Middle frontal gyrus (tissue), 1 donor: ENCODE measurements around the gene DNAH14.
"Not testable (repeated sequence)": the region's sequence is repeated elsewhere in the genome, so short reads cannot be mapped to it uniquely, and the experiment has no call there.

Experiments
- DNase-seq: peaks from one replicate; pipeline ENCODE4 v3.0.0-alpha.2; 2015; ENCODE audit warnings: low spot score; ENCODE audit errors: extremely low spot score

DNAH14 gene

DNA sequence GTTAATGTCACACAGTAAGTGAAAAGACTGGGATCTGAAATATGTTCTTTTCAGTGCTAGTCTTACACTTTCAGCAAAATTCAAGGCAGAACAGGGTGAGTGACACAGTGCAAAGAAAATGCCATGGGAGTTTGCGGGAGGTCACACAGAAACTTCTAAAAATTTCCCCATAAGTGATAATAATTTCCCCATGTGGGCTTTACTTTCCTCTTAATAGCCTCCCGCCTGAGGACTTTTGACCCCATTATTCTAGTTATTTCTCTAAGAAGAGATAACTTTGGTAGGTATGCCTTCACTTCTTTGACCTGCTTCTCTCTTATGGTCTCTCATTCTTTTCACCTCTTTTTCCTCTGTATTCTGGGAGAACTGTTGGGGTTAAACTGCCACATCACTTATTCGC is 8.1 kb upstream of the DNAH14 start:
- DNase-seq = no peak

DNA sequence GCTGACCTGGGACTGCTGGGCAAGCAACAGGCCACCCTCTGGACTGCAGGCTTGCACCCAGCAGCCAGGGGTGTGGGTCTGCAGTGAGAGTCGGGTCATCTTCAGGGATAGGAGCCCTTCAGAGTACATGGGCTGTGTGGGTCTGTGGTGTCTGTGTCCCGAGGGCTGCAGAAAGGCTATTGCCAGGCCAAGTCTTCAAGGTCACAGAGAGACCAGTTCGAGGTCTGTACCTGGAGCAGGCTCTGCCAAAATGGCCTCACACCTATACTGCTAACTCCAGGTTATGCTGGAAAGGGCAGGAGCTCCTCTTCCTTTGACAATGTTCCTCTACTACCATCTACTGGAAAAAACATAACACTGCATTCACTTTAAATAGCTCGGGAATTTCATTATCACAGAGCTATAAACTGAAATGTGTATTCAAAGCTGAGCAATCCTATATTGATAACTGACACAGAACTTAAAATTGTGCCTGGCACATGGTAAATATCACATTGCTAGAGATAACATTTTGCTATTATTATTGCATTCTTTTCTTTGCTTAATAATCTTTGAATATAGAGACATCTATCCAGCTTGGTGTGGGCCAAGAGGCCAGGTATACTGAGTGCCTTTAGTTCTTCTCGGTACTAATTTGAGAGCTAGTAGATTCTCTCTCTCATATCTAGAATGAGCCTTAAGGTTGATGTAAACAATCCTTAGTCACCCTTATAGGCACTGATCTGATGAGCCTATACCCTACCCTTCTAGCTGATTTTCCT is 6.9 kb upstream of the DNAH14 start:
- no peak for DNase-seq

- no peak for DNase-seq
Measured at GRCh38 chr1:224923726-224924125, 5.7 kb upstream of the DNAH14 start.

DNA sequence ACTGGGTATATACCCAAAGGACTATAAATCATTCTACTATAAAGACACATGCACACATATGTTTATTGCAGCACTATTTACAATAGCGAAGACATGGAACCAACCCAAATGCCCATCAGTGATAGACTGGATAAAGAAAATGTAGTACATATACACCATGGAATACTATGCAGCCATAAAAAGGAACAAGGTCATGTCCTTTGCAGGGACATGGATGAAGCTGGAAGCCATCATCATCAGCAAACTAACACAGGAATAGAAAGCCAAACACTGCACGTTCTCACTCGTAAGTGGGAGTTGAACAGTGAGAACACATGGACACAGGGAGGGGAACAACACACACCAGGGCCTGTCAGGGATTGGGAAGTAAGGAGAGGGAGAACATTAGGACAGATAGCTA is 1.8 kb upstream of the DNAH14 start:
- DNase-seq = not testable (repeated sequence)

GRCh38 chr1:224928906-224929305 is 569 bp upstream of the DNAH14 start:
- no peak for DNase-seq

- no peak for DNase-seq
Measured at GRCh38 chr1:224931605-224932004, 2.1 kb downstream of the DNAH14 start.

DNA sequence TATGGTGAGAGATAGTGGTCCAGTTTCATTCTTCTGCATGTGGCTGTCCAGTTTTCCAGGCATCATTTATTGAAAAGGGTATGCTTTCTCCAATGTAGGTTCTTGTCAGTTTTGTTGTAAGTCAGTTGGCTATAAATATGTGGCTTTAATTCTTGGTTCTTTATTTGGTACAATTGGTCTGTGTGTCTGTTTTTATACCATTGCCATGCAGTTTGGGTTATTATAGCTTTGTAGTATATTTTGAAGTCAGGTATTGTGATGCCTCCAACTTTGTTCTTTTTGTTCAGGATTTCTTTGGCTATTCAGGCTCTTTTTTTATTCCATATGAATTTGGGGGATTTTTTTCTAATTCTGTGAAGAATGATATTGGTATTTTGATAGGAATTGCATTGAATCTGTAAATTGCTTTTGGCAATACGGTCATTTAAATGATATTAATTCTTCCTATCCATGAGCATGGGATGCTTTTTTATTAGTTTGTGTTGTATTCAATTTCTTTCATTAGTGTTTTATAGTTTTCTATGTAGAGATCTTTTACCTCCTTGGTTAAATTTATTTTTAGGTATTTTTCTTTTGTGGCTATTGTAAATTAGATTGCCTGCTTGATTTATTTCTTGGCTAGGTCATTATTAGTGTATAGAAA is 3.3 kb downstream of the DNAH14 start:
- no peak for DNase-seq

GRCh38 chr1:224933584-224933983 is 4.1 kb downstream of the DNAH14 start:
- no peak for DNase-seq

DNA sequence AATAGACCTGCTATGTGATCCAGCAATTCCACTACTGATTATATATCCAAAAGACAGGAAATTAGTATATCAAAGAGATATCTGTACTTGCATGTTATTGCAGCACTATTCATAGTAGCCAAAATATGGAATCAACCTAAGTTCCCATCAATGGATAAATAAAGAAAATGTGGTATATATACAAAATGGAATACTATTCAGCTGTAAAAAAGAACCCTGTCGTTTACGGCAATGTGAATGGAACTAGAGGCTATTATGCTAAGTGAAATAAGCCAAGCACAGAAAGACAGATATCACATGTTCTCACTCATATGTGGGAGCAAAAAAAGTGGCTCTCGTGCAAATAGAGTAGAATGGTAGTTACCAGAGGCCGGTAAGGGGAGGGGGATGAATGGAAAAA is 9.2 kb downstream of the DNAH14 start:
- DNase-seq = no peak

DNA sequence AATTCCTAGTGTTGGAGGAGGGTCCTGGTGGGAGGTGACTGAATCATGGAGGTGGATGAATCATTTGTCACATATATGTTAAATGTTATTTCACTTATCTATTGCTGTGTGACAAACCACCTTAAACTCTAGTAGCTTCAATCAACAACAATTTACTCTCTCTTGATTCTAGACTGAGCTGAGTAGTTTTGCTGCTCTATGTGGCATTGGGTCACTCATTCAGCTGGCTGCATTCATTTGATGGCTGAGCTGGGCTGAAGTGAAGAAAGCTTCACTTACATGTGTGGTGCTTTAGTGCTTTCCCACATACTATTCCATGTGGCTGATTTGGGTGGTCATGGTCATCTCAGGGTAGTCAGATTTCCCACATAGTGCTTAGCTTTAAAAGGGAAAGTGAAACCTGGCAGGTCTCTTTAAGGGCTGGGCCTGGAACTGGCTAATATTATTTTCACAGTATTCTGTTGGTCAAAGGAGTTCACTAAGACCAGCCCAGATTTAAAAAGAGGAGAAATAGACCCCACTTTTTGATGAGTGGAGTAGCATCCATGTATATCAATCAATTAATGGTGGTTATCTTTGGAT is 10.5 kb downstream of the DNAH14 start:
- no peak for DNase-seq

GRCh38 chr1:224940735-224941134 is 11.3 kb downstream of the DNAH14 start:
- not testable (repeated sequence) for DNase-seq

DNA sequence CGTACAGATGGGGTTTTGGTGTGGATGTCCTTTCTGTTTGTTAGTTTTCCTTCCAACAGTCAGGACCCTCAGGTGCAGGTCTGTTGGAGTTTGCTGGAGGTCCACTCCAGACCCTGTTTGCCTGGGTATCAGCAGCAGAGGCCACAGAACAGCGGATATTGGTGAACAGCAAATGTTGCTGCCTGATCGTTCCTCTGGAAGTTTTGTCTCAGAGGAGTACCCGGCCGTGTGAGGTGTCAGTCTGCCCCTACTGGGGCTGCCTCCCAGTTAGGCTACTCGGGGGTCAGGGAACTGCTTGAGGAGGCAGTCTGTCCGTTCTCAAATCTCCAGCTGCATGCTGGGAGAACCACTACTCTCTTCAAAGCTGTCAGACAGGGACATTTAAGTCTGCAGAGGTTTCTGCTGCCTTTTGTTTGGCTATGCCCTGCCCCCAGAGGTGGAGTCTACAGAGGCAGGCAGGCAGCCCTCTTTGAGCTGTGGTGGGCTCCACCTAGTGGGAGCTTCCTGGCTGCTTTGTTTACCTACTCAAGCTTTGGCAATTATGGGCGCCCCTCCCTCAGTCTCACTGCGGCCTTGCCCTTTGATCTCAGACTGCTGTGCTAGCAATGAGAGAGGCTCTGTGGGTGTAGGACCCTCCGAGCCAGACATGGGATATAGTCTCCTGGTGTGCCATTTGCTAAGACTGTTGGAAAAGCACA is 16.3 kb downstream of the DNAH14 start:
- DNase-seq = not testable (repeated sequence)

- not testable (repeated sequence) for DNase-seq
Measured at GRCh38 chr1:224946349-224946691, 16.8 kb downstream of the DNAH14 start.

DNA sequence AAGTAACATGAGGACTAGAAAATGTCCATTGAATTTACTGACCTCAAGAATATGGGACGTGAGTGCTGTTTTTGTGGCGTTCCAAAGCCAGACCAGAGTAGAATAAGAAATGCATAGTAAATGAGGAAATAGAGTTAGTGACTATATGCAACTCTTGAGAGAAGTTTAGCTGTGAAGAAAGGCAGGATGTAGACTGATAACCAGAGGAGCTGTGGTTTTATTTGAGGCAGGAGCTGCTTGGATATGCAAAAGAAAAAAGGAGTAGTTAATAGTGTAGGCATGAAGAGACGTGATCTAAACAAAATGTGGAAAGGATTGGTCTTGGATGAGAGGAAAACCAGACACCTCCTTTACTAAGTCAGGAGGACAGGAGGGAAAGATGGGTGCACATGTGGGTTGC is 28.2 kb downstream of the DNAH14 start:
- DNase-seq = no peak

DNA sequence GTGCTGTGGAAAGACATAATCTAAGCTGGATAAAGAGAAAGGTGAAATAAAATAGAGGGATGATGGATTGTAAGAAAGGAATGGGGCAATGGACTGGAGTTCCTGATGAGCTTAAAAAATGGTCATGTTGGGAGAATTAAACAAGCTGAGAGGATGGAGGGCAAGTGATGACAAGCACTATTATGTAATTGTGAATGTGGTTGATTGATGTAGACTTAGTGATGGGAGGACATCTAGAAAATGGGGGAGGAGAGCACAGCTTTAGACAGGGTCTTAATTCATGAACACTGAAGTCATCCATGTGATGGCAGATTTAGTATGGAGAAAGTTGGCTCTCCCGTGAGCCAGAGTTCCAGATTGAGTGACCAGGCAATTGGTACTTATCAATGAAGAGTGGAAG is 29.0 kb downstream of the DNAH14 start:
- DNase-seq = no peak

DNA sequence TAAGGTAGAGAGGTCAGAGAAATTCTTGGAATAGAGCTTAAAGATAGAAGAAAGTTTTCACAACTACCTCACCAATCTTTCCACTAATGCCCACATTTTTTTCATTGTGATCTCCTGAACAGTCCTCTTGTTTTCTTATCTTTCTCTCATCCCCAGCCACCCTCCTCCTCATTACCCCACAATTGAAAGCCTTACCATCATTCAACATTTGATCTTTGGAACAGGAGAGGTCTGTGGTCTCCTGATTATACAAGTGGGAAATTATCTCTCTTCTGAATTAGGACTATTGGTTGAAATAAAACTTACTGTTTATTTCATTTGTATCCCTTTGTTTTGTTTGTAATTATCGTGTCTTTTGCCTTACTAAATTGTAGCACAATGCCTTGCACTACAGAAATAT is 29.6 kb downstream of the DNAH14 start:
- DNase-seq = no peak

DNA sequence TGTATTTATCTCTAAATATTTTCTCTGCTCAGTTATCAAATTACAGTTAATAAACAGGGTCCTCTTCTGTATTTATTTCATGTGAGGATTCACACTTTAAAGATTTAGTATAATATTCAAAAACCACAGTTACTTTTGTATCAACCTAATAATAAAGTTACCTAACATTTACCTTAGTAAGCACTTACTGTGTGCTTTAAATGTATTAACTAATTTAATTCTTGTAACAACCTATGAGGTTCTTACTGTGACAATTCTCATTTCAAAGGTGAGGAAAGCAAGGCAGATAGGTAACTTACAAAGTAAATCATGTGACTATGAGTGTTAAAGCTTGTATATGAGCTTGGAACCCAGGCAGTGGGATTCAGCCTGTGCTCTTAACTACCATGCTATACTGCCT is 30.2 kb downstream of the DNAH14 start:
- no peak for DNase-seq

DNA sequence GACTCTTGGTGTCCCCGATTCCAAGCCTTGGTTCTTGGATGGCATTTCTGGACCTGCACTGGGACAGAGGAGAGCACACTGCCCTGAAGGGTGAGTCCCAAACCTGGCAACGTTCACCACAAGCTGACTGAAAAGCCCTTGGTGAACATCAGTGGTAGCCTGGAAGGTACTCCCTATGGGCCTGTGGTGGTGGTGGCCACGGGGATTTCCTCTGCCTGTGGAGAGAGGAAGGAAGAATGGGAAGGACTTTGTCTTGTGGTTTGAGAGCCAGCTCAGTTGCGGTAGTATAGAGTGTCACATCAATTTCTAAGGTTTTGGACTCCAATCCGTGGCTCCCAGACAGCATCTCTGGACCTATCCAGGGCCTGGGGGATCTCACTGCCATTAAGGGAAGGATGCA is 50.7 kb downstream of the DNAH14 start:
- no peak for DNase-seq

DNA sequence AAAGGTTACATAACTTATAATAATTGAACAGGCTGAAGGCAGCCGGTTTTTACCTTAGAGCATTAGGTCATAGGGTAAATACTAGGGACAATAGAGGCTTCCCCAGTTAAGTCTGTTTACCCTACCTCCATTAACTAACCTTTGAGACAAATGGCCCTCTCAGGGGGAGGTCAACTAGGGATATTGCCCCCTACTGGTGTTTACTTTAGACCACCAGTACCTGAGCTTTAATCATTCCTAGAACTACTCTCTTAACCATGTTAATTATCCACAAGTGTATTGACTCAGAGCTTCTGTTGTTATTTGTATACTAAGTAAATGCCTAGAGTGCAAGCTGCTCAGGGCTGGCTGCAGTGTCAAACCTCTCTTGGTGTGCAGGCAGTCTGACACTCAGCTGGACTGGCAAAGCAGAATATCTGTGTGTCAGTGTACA is 52.5 kb downstream of the DNAH14 start:
- not testable (repeated sequence) for DNase-seq

DNA sequence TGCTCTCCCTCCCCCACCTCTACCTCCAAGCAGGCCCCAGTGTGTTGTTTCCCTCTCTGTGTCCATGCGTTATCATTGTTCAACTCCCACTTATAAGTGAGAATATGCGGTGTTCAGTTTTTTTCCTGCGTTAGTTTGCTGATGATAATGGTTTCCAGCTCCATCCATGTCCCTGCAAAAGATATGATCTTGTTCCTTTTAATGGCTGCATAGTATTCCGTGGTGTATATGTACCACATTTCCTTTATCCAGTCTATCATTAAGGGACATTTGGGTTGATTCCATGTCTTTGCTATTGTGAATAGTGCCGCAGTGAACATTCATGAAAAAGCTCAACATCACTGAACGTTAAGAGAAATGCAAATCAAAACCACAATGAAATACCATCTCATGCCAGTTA is 58.6 kb downstream of the DNAH14 start:
- no peak for DNase-seq

GRCh38 chr1:224989615-224990014 is 60.1 kb downstream of the DNAH14 start:
- DNase-seq = no peak

DNA sequence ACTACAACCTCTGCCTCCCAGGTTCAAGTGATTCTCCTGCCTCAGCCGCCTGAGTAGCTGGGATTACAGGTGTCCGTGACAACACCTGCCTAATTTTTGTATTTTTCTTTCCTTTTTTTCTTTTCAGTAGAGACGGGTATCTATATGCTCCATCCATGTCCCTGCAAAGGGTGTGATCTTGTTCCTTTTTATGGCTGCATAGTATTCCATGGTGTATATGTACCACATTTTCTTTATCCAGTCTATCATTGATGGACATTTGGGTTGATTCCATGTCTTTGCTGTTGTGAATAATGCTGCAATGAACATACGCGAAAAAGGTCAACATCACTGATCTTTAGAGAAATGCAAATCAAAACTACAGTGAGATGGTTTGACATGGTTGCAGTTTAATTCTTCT is 62.1 kb downstream of the DNAH14 start:
- not testable (repeated sequence) for DNase-seq
